A673 (cell line): ENCODE results near the gene LENG1. TPM values are rescaled to one million over a fixed set of nuclear protein-coding genes. Genes with fewer than 3 reads are reported as not detected.

Source experiments
- BruUV-seq: library from RNA; stranded (reverse); fragments of 400-500 nt; replicated peaks from 2 replicates; lab custom pipeline; 2021; lab: Mats Ljungman, UMichigan
- CTCF ChIA-PET: fragments of 300-600 bp; sonication (Branson Sonifier 250); formaldehyde crosslinking; loops from one replicate; lab custom pipeline; 2022; ENCODE audit warnings: antibody characterized with exemption; lab: Charles Lee
- POLR2A ChIA-PET: fragments of 300-600 bp; sonication (Branson Sonifier 250); formaldehyde crosslinking; loops from one replicate; lab custom pipeline; 2022; ENCODE audit warnings: antibody characterized with exemption; ENCODE audit not compliant: low non-redundant PET; lab: Charles Lee
- DNase-seq: peaks from one replicate; pipeline ENCODE4 v3.0.0-alpha.2; 2015; ENCODE audit warnings: low spot score
- H3K27ac ChIP-seq: fragments of 200-600 bp; sonication (generic); 2 replicates; pipeline ENCODE4 v1.5.1; 2016; ENCODE audit warnings: mixed run types, low read depth, mild to moderate bottlenecking, mixed read lengths, antibody characterized with exemption, low read length; ENCODE audit not compliant: poor library complexity, severe bottlenecking
- H3K27me3 ChIP-seq: fragments of 200-600 bp; sonication (generic); replicated peaks from 2 replicates; pipeline ENCODE4 v1.6.1; 2017; ENCODE audit warnings: mixed run types, low read depth, mild to moderate bottlenecking, mixed read lengths, antibody characterized with exemption, low read length; ENCODE audit not compliant: insufficient read depth, poor library complexity
- H3K36me3 ChIP-seq: fragments of 200-600 bp; sonication (generic); 2 replicates; pipeline ENCODE4 v1.6.1; 2016; ENCODE audit warnings: mixed run types, mild to moderate bottlenecking, mixed read lengths, antibody characterized with exemption, low read length; ENCODE audit not compliant: insufficient read depth, poor library complexity, severe bottlenecking
- H3K4me1 ChIP-seq: fragments of 200-600 bp; sonication (generic); 2 replicates; pipeline ENCODE4 v1.6.1; 2017; ENCODE audit warnings: mixed run types, mild to moderate bottlenecking, mixed read lengths, antibody characterized with exemption, low read length; ENCODE audit not compliant: insufficient read depth, poor library complexity, severe bottlenecking
- H3K4me3 ChIP-seq: fragments of 200-600 bp; sonication (generic); 2 replicates; pipeline ENCODE4 v1.5.1; 2016; ENCODE audit warnings: low read depth, mixed run types, mild to moderate bottlenecking, mixed read lengths, low read length; ENCODE audit not compliant: poor library complexity, severe bottlenecking
- H3K9me3 ChIP-seq: fragments of 200-600 bp; sonication (generic); 2 replicates; pipeline ENCODE4 v1.6.1; 2016; ENCODE audit warnings: mixed run types, low read depth, mild to moderate bottlenecking, mixed read lengths, antibody characterized with exemption, low read length; ENCODE audit not compliant: poor library complexity, severe bottlenecking
- CTCF ChIP-seq: fragments of 300-800, 200-600 bp; sonication (generic); conservative IDR thresholded peaks from 2 replicates; pipeline ENCODE4 v1.5.1; 2017; ENCODE audit warnings: low read depth, mild to moderate bottlenecking, antibody characterized with exemption, low read length, moderate library complexity, mixed read lengths
- EZH2 ChIP-seq: fragments of 200-600 bp; sonication (generic); IDR thresholded peaks from 2 replicates; pipeline ENCODE4 v1.6.1; 2017; ENCODE audit warnings: borderline replicate concordance, low read depth, mild to moderate bottlenecking, mixed read lengths, antibody characterized with exemption, low read length; ENCODE audit not compliant: poor library complexity, severe bottlenecking
- intact Hi-C: fragments of 100-400 bp; cut with micrococcal nuclease; formaldehyde crosslinking; loops from one replicate; pipeline ENCODE4 v1.10.0; 2022; ENCODE audit not compliant: unreplicated experiment
- total RNA-seq: library from RNA; stranded (reverse); gene quantifications from 2 replicates; pipeline ENCODE4 v1.2.3, GENCODE V29; 2021

Gene LENG1
- total RNA-seq, 1 experiment from 2014 or later, result 9.7 TPM

GRCh38 chr19:54201980-54202379, 42.5 kb upstream of the LENG1 start:
- Histone ChIP-seq H3K4me1 (peaks cover 36% of the 10 kb centered on the region), H3K4me3 (peak overlapping the region; percentile 90), H3K36me3 (peaks cover 60% of the 10 kb centered on the region), H3K27me3 (no peaks in the 10 kb centered on the region), H3K9me3 (no peaks in the 10 kb centered on the region), H3K27ac (peak overlapping the region; percentile 97)
- no TSS peak for BruUV-seq
- no peak for DNase-seq
- TF ChIP-seq EZH2 (no peak), CTCF (no peak)
- ChIA-PET CTCF (no interaction called here), POLR2A (interaction anchor here (0.7 kb wide), 1 partner anchor 11 kb away, joined by 3 read pairs; the partner anchor contains the start of gene TSEN34)
- intact Hi-C loops, result no loop called here

- ChIA-PET CTCF (no interaction called here), POLR2A (interaction anchor here (0.6 to 1.0 kb wide), 4 partner anchors 11 to 1269 kb away, joined by 3 to 6 read pairs (median 5); partner anchors contain the start of genes MBOAT7 and TSEN34)
- intact Hi-C loops, result no loop called here
- DNase-seq, result no peak
- Histone ChIP-seq H3K9me3 (no peaks in the 10 kb centered on the region), H3K27ac (peak overlapping the region; percentile 97), H3K27me3 (no peaks in the 10 kb centered on the region), H3K4me1 (peaks cover 36% of the 10 kb centered on the region), H3K4me3 (peak overlapping the region; percentile 90), H3K36me3 (peaks cover 53% of the 10 kb centered on the region)
- no peak for TF ChIP-seq CTCF
- no peak for TF ChIP-seq EZH2
- TSS peak; percentile 67 for BruUV-seq
These were observed 41.7 kb upstream of the LENG1 start for GRCh38 chr19:54201172-54201701.

- TF ChIP-seq EZH2, result no peak
- no peak for TF ChIP-seq CTCF
- CTCF ChIA-PET, result no interaction called here
- no peak for DNase-seq
- Histone ChIP-seq H3K27ac (peak overlapping the region; percentile 9), H3K9me3 (no peaks in the 10 kb centered on the region), H3K27me3 (no peaks in the 10 kb centered on the region), H3K36me3 (peaks cover 44% of the 10 kb centered on the region), H3K4me1 (peaks cover 29% of the 10 kb centered on the region), H3K4me3 (no peak overlapping the region)
- POLR2A ChIA-PET, result interaction anchor here (1.2 kb wide), 1 partner anchor 10 kb away, joined by 6 read pairs; the partner anchor contains the start of gene MBOAT7
- intact Hi-C loops, result no loop called here
- BruUV-seq, result no TSS peak
These were observed 39.9 kb upstream of the LENG1 start for GRCh38 chr19:54199401-54199800.
